Astrocyte (in vitro differentiated cells and primary cell): Measurements from ENCODE around the gene SENP1.

ENCODE experiments used
- EZH2 ChIP-seq: IDR thresholded peaks from 2 replicates; pipeline ENCODE4 v1.6.1; 2012; ENCODE audit warnings: mild to moderate bottlenecking, low read length, inconsistent platforms; ENCODE audit not compliant: insufficient read depth
- TF ChIP-seq, protein P1 (sequence below): IDR thresholded peaks from 2 replicates; pipeline ENCODE4 v1.5.1; 2011; ENCODE audit warnings: low read depth, mild to moderate bottlenecking, inconsistent platforms, low read length, moderate library complexity; ENCODE audit not compliant: insufficient read depth

- TF ChIP-seq, protein P1, sequence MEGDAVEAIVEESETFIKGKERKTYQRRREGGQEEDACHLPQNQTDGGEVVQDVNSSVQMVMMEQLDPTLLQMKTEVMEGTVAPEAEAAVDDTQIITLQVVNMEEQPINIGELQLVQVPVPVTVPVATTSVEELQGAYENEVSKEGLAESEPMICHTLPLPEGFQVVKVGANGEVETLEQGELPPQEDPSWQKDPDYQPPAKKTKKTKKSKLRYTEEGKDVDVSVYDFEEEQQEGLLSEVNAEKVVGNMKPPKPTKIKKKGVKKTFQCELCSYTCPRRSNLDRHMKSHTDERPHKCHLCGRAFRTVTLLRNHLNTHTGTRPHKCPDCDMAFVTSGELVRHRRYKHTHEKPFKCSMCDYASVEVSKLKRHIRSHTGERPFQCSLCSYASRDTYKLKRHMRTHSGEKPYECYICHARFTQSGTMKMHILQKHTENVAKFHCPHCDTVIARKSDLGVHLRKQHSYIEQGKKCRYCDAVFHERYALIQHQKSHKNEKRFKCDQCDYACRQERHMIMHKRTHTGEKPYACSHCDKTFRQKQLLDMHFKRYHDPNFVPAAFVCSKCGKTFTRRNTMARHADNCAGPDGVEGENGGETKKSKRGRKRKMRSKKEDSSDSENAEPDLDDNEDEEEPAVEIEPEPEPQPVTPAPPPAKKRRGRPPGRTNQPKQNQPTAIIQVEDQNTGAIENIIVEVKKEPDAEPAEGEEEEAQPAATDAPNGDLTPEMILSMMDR: no peak
- peak; percentile 50 for TF ChIP-seq EZH2
Observed at GRCh38 chr12:48002773-48003218, 103.1 kb downstream of the SENP1 start.
